HepG2 (cell line): ENCODE data around the gene PRXL2A. TPM values are rescaled to one million over a fixed set of nuclear protein-coding genes. Genes with fewer than 3 reads are reported as not detected.

Experiments
- CREB1 ChIP-seq, 2 experiments: fragments of 450-650 bp in 1 of 2; IDR thresholded peaks; 2 replicates each; pipeline ENCODE4 v1.6.1; 2016 to 2017; ENCODE audit warnings: control low read depth in 1 of 2, mild to moderate bottlenecking in 1 of 2, missing compliant biosample characterization in 1 of 2, missing genetic modification characterization in 1 of 2
- FOXA3 ChIP-seq: IDR thresholded peaks from 2 replicates; pipeline ENCODE4 v1.6.1; 2016; ENCODE audit warnings: missing genetic modification reagents, missing compliant biosample characterization
- GATA4 ChIP-seq: sonication (generic); IDR thresholded peaks from 2 replicates; pipeline ENCODE4 v1.6.1; 2016; ENCODE audit warnings: antibody characterized with exemption, low read depth, borderline replicate concordance
- GATAD1 ChIP-seq: IDR thresholded peaks from 2 replicates; pipeline ENCODE4 v1.6.1; 2016; ENCODE audit warnings: missing genetic modification reagents, missing compliant biosample characterization
- MIXL1 ChIP-seq: IDR thresholded peaks from 2 replicates; pipeline ENCODE4 v1.6.1; 2016
- RARA ChIP-seq: IDR thresholded peaks from 2 replicates; pipeline ENCODE4 v1.6.1; 2016; ENCODE audit warnings: missing genetic modification reagents, missing compliant biosample characterization
- ZBTB20 ChIP-seq: sonication (generic); formaldehyde crosslinking; IDR thresholded peaks from 2 replicates; pipeline ENCODE4 v1.8.1; 2023; ENCODE audit warnings: missing genetic modification reagents, low read depth, mild to moderate bottlenecking, borderline replicate concordance
- ZNF230 ChIP-seq: sonication (generic); formaldehyde crosslinking; IDR thresholded peaks from 2 replicates; pipeline ENCODE4 v1.4.0; 2020; ENCODE audit warnings: mild to moderate bottlenecking, missing genetic modification reagents
- ZNF557 ChIP-seq: sonication (generic); formaldehyde crosslinking; IDR thresholded peaks from 2 replicates; pipeline ENCODE4 v1.4.0; 2020; ENCODE audit warnings: missing genetic modification reagents
- ZNF780A ChIP-seq: sonication (generic); formaldehyde crosslinking; IDR thresholded peaks from 2 replicates; pipeline ENCODE4 v1.8.0; 2022; ENCODE audit warnings: mild to moderate bottlenecking, missing genetic modification reagents, moderate library complexity
- ZNF790 ChIP-seq: sonication (generic); formaldehyde crosslinking; IDR thresholded peaks from 2 replicates; pipeline ENCODE4 v1.8.0; 2022; ENCODE audit warnings: missing genetic modification reagents, mild to moderate bottlenecking, borderline replicate concordance
- ZSCAN31 ChIP-seq: sonication (generic); formaldehyde crosslinking; IDR thresholded peaks from 2 replicates; pipeline ENCODE4 v1.5.0; 2020; ENCODE audit warnings: low read depth, mild to moderate bottlenecking, missing genetic modification reagents
- polyA plus RNA-seq, 8 experiments: library from polyadenylated mRNA; depleted of rRNA in 3 of 8; stranded (reverse) in 7 of 8; unstranded in 1 of 8; fragments of >200 nt; fragmentation: Illumina TruSeq in 4 of 8; extraction: Trizol in 4 of 8; gene quantifications; 2 replicates each; pipeline versions ENCODE4 v1.2.1 to v1.2.3, GENCODE V29; 2011 to 2016; ENCODE audit warnings: low read depth in 4 of 8, missing spikeins in 1 of 8, mixed read lengths in 1 of 8; ENCODE audit not compliant: insufficient read depth in 1 of 8
- total RNA-seq, 5 experiments: library from RNA; depleted of rRNA; stranded (reverse); fragments of >200 nt; fragmentation: Illumina TruSeq; extraction: Trizol; gene quantifications; 2 replicates each; pipeline ENCODE4 v1.2.3, GENCODE V29; 2016; ENCODE audit warnings: low read depth in 1 of 5
- TF ChIP-seq, protein P1 (sequence below): IDR thresholded peaks from 2 replicates; pipeline ENCODE4 v1.6.1; 2016; ENCODE audit warnings: control low read depth
- TF ChIP-seq, protein P2 (sequence below): sonication (generic); formaldehyde crosslinking; IDR thresholded peaks from 2 replicates; pipeline ENCODE4 v1.4.0; 2020; ENCODE audit warnings: missing genetic modification reagents
- TF ChIP-seq, protein P3 (sequence below): sonication (generic); formaldehyde crosslinking; IDR thresholded peaks from 2 replicates; pipeline ENCODE4 v1.4.0; 2020; ENCODE audit warnings: missing genetic modification reagents, borderline replicate concordance
- TF ChIP-seq, protein P4 (sequence below): sonication (generic); formaldehyde crosslinking; conservative IDR thresholded peaks from 2 replicates; pipeline ENCODE4 v1.4.0; 2020; ENCODE audit warnings: missing genetic modification reagents
- TF ChIP-seq, protein P5 (sequence below): sonication (generic); formaldehyde crosslinking; IDR thresholded peaks from 2 replicates; pipeline ENCODE4 v1.5.0; 2020; ENCODE audit warnings: mild to moderate bottlenecking, missing genetic modification reagents, borderline replicate concordance

PRXL2A gene
- total and polyA plus RNA-seq, 2 of the 13 experiments (the other 11 are each of a cell fraction or from before 2014, with no cell fraction given), result 43.9 to 79.9 TPM

DNA sequence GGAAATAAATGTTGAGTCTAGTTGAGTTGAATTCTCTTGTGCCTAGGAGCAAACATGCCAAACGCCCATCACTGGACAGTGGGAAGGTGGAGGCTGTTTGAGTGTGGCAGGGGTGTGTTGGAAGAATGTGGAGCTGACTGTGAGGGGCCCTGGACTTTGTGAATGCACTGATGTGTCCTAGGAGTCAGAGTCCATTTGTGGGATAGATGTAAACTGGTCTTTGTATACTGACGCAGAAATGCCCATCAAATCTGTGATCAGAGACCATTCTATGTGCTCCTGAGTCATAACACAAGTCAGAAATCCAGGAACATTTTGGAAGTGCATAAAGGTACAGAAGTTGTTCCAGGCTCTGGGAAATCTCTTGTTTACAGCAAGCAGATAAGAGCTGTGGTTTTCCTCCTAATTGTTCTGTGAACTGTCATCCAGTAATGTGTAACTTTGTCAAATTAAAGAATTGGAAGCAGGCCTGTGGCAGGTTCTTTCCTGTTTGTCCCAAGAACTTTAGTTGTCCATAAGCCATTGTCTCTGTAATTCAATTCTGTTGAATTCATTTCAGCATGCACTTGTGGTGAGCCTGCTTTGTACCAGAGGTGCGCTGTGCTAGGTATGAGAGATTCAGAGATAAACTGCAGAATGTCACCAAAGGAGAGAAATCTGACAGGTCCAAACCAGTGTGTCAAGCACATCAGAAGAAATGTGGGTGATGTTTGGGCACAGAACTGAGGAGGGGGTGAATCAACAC is 7.6 kb downstream of the PRXL2A start (continued):
- peak; percentile 35; the same call in 1 of the 2 replicates for TF ChIP-seq GATA4
- TF ChIP-seq, protein P1, sequence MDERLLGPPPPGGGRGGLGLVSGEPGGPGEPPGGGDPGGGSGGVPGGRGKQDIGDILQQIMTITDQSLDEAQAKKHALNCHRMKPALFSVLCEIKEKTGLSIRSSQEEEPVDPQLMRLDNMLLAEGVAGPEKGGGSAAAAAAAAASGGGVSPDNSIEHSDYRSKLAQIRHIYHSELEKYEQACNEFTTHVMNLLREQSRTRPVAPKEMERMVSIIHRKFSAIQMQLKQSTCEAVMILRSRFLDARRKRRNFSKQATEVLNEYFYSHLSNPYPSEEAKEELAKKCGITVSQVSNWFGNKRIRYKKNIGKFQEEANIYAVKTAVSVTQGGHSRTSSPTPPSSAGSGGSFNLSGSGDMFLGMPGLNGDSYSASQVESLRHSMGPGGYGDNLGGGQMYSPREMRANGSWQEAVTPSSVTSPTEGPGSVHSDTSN (CRISPR knock-in tag), result peak; percentile 38; the same call in 1 of the 2 replicates
- TF ChIP-seq ZNF557 (CRISPR knock-in tag), result 0 out of 2 replicates have a peak, but pooled peaks have one; percentile 36
- TF ChIP-seq, protein P2, sequence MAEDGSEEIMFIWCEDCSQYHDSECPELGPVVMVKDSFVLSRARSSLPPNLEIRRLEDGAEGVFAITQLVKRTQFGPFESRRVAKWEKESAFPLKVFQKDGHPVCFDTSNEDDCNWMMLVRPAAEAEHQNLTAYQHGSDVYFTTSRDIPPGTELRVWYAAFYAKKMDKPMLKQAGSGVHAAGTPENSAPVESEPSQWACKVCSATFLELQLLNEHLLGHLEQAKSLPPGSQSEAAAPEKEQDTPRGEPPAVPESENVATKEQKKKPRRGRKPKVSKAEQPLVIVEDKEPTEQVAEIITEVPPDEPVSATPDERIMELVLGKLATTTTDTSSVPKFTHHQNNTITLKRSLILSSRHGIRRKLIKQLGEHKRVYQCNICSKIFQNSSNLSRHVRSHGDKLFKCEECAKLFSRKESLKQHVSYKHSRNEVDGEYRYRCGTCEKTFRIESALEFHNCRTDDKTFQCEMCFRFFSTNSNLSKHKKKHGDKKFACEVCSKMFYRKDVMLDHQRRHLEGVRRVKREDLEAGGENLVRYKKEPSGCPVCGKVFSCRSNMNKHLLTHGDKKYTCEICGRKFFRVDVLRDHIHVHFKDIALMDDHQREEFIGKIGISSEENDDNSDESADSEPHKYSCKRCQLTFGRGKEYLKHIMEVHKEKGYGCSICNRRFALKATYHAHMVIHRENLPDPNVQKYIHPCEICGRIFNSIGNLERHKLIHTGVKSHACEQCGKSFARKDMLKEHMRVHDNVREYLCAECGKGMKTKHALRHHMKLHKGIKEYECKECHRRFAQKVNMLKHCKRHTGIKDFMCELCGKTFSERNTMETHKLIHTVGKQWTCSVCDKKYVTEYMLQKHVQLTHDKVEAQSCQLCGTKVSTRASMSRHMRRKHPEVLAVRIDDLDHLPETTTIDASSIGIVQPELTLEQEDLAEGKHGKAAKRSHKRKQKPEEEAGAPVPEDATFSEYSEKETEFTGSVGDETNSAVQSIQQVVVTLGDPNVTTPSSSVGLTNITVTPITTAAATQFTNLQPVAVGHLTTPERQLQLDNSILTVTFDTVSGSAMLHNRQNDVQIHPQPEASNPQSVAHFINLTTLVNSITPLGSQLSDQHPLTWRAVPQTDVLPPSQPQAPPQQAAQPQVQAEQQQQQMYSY (CRISPR knock-in tag), result no peak
- TF ChIP-seq ZBTB20 (CRISPR knock-in tag), result peak; percentile 45; the same call in 1 of the 2 replicates
- TF ChIP-seq ZNF790 (CRISPR knock-in tag), result no peak
- TF ChIP-seq MIXL1 (CRISPR knock-in tag), result 0 out of 2 replicates have a peak, but pooled peaks have one; percentile 17
- TF ChIP-seq, protein P3, sequence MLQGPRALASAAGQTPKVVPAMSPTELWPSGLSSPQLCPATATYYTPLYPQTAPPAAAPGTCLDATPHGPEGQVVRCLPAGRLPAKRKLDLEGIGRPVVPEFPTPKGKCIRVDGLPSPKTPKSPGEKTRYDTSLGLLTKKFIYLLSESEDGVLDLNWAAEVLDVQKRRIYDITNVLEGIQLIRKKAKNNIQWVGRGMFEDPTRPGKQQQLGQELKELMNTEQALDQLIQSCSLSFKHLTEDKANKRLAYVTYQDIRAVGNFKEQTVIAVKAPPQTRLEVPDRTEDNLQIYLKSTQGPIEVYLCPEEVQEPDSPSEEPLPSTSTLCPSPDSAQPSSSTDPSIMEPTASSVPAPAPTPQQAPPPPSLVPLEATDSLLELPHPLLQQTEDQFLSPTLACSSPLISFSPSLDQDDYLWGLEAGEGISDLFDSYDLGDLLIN (CRISPR knock-in tag), result no peak
- TF ChIP-seq RARA (CRISPR knock-in tag), result peak; percentile 57; the same call in 1 of the 2 replicates
- TF ChIP-seq, protein P4, sequence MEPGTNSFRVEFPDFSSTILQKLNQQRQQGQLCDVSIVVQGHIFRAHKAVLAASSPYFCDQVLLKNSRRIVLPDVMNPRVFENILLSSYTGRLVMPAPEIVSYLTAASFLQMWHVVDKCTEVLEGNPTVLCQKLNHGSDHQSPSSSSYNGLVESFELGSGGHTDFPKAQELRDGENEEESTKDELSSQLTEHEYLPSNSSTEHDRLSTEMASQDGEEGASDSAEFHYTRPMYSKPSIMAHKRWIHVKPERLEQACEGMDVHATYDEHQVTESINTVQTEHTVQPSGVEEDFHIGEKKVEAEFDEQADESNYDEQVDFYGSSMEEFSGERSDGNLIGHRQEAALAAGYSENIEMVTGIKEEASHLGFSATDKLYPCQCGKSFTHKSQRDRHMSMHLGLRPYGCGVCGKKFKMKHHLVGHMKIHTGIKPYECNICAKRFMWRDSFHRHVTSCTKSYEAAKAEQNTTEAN (CRISPR knock-in tag), result peak; percentile 94
- TF ChIP-seq FOXA3 (CRISPR knock-in tag), result peak; percentile 64
- no peak for TF ChIP-seq ZNF780A (CRISPR knock-in tag)
- TF ChIP-seq ZSCAN31 (CRISPR knock-in tag), result 0 out of 2 replicates have a peak, but pooled peaks have one; percentile 47
- TF ChIP-seq, protein P5, sequence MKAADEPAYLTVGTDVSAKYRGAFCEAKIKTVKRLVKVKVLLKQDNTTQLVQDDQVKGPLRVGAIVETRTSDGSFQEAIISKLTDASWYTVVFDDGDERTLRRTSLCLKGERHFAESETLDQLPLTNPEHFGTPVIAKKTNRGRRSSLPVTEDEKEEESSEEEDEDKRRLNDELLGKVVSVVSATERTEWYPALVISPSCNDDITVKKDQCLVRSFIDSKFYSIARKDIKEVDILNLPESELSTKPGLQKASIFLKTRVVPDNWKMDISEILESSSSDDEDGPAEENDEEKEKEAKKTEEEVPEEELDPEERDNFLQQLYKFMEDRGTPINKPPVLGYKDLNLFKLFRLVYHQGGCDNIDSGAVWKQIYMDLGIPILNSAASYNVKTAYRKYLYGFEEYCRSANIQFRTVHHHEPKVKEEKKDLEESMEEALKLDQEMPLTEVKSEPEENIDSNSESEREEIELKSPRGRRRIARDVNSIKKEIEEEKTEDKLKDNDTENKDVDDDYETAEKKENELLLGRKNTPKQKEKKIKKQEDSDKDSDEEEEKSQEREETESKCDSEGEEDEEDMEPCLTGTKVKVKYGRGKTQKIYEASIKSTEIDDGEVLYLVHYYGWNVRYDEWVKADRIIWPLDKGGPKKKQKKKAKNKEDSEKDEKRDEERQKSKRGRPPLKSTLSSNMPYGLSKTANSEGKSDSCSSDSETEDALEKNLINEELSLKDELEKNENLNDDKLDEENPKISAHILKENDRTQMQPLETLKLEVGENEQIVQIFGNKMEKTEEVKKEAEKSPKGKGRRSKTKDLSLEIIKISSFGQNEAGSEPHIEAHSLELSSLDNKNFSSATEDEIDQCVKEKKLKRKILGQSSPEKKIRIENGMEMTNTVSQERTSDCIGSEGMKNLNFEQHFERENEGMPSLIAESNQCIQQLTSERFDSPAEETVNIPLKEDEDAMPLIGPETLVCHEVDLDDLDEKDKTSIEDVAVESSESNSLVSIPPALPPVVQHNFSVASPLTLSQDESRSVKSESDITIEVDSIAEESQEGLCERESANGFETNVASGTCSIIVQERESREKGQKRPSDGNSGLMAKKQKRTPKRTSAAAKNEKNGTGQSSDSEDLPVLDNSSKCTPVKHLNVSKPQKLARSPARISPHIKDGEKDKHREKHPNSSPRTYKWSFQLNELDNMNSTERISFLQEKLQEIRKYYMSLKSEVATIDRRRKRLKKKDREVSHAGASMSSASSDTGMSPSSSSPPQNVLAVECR (CRISPR knock-in tag), result peak; percentile 46; the same call in 1 of the 2 replicates
- no peak for TF ChIP-seq GATAD1 (CRISPR knock-in tag)
- no peak for TF ChIP-seq CREB1 (IDR thresholded peaks at IDR 0.05)
- TF ChIP-seq CREB1 (CRISPR knock-in tag; IDR thresholded peaks at IDR 0.05), result peak; percentile 57
- no peak for TF ChIP-seq ZNF230
